H9 (cell line): ENCODE results near the gene LRRN3. TPM values are rescaled to one million over a fixed set of nuclear protein-coding genes. Genes with fewer than 3 reads are reported as not detected.
A peak's percentile ranks its signal among the peaks of the same experiment; 100 is the strongest.

Experiments
- DNase-seq: peaks from one replicate; pipeline ENCODE4 v3.0.0-alpha.2; 2017
- H2AFZ ChIP-seq: one replicate; pipeline ENCODE4 v1.6.1; 2013; ENCODE audit warnings: mild to moderate bottlenecking, low read length, control low read depth, moderate library complexity
- H2AK5ac ChIP-seq: 2 replicates; pipeline ENCODE4 v1.6.1; 2013; ENCODE audit warnings: low read length, control low read depth, mixed read lengths; ENCODE audit not compliant: insufficient read length
- H2BK120ac ChIP-seq: one replicate; pipeline ENCODE4 v1.6.1; 2013; ENCODE audit warnings: low read depth, mild to moderate bottlenecking, low read length, control low read depth, inconsistent platforms; ENCODE audit not compliant: poor library complexity, severe bottlenecking
- H2BK12ac ChIP-seq: 2 replicates; pipeline ENCODE4 v1.6.1; 2013; ENCODE audit warnings: low read length, control low read depth, mixed read lengths, low read depth; ENCODE audit not compliant: insufficient read length
- H2BK15ac ChIP-seq: 2 replicates; pipeline ENCODE4 v1.6.1; 2013; ENCODE audit warnings: low read depth, low read length, control low read depth
- H2BK20ac ChIP-seq: one replicate; pipeline ENCODE4 v1.6.1; 2013; ENCODE audit warnings: low read depth, mild to moderate bottlenecking, low read length, control low read depth, inconsistent platforms; ENCODE audit not compliant: poor library complexity, severe bottlenecking
- H2BK5ac ChIP-seq: 2 replicates; pipeline ENCODE4 v1.6.1; 2013; ENCODE audit warnings: low read length, control low read depth, mixed read lengths; ENCODE audit not compliant: insufficient read length
- H3K14ac ChIP-seq: 2 replicates; pipeline ENCODE4 v1.6.1; 2013; ENCODE audit warnings: low read length, control low read depth; ENCODE audit not compliant: insufficient read depth
- H3K18ac ChIP-seq: 2 replicates; pipeline ENCODE4 v1.6.1; 2013; ENCODE audit warnings: low read depth, mild to moderate bottlenecking, mixed read lengths, low read length, control low read depth; ENCODE audit not compliant: insufficient read length
- H3K23ac ChIP-seq: 2 replicates; pipeline ENCODE4 v1.6.1; 2013; ENCODE audit warnings: low read length, control low read depth, mixed read lengths, low read depth; ENCODE audit not compliant: insufficient read length
- H3K23me2 ChIP-seq: 2 replicates; pipeline ENCODE4 v1.6.1; 2013; ENCODE audit warnings: low read depth, mild to moderate bottlenecking, mixed read lengths, low read length, control low read depth; ENCODE audit not compliant: insufficient read length, poor library complexity, severe bottlenecking
- H3K27ac ChIP-seq: 2 replicates; pipeline ENCODE4 v1.5.1; 2013; ENCODE audit warnings: low read length, control low read depth, mixed read lengths, low read depth; ENCODE audit not compliant: insufficient read length
- H3K27me3 ChIP-seq: 2 replicates; pipeline ENCODE4 v1.6.1; 2013; ENCODE audit warnings: low read length, control low read depth, inconsistent platforms; ENCODE audit not compliant: insufficient read depth
- H3K4ac ChIP-seq: 2 replicates; pipeline ENCODE4 v1.6.1; 2013; ENCODE audit warnings: low read depth, mild to moderate bottlenecking, control low read depth, inconsistent platforms, low read length, moderate library complexity
- H3K4me1 ChIP-seq: 2 replicates; pipeline ENCODE4 v1.6.1; 2013; ENCODE audit warnings: low read length, control low read depth, inconsistent platforms; ENCODE audit not compliant: insufficient read depth
- H3K4me2 ChIP-seq: 2 replicates; pipeline ENCODE4 v1.6.1; 2013; ENCODE audit warnings: low read length, control low read depth, mixed read lengths; ENCODE audit not compliant: insufficient read length, insufficient read depth
- H3K56ac ChIP-seq: 2 replicates; pipeline ENCODE4 v1.6.1; 2013; ENCODE audit warnings: low read depth, mild to moderate bottlenecking, mixed read lengths, low read length, control low read depth; ENCODE audit not compliant: insufficient read length
- H3K79me1 ChIP-seq: 2 replicates; pipeline ENCODE4 v1.6.1; 2013; ENCODE audit warnings: low read depth, mild to moderate bottlenecking, moderate library complexity, low read length, control low read depth, inconsistent platforms; ENCODE audit not compliant: insufficient read depth, poor library complexity, severe bottlenecking
- H3K79me2 ChIP-seq: 2 replicates; pipeline ENCODE4 v1.6.1; 2013; ENCODE audit warnings: low read length, control low read depth, inconsistent platforms; ENCODE audit not compliant: insufficient read depth
- H3K9ac ChIP-seq: 2 replicates; pipeline ENCODE4 v1.6.1; 2013; ENCODE audit warnings: low read length, control low read depth, mixed read lengths; ENCODE audit not compliant: insufficient read length; ENCODE audit errors: extremely low read depth
- H3K9me3 ChIP-seq: one replicate; pipeline ENCODE4 v1.6.1; 2013; ENCODE audit warnings: low read depth, low read length, inconsistent platforms; ENCODE audit not compliant: control insufficient read depth
- H3T11ph ChIP-seq: one replicate; pipeline ENCODE4 v1.6.1; 2013; ENCODE audit warnings: mild to moderate bottlenecking, low read length, control low read depth, inconsistent platforms
- H4K20me1 ChIP-seq: one replicate; pipeline ENCODE4 v1.6.1; 2013; ENCODE audit not compliant: control insufficient read depth, insufficient read length, insufficient read depth
- H4K5ac ChIP-seq: 2 replicates; pipeline ENCODE4 v1.6.1; 2013; ENCODE audit warnings: low read depth, mild to moderate bottlenecking, mixed read lengths, low read length, control low read depth; ENCODE audit not compliant: insufficient read length
- H4K8ac ChIP-seq: replicated peaks from 2 replicates; pipeline ENCODE4 v1.6.1; 2013; ENCODE audit warnings: low read length, control low read depth, mixed read lengths, low read depth; ENCODE audit not compliant: insufficient read length
- H4K91ac ChIP-seq: 2 replicates; pipeline ENCODE4 v1.6.1; 2013; ENCODE audit warnings: low read depth, mild to moderate bottlenecking, moderate library complexity, mixed read lengths, low read length, control low read depth; ENCODE audit not compliant: insufficient read length
- H3K27ac Mint-ChIP-seq, 3 experiments: 2 replicates in 2 of 3; 3 replicates in 1 of 3; pipeline ENCODE4 v1.8.0; 2020 to 2021; ENCODE audit warnings: mixed read lengths in 3 of 3, mild to moderate bottlenecking in 1 of 3, moderate library complexity in 1 of 3
- H3K27me3 Mint-ChIP-seq: 2 replicates; pipeline ENCODE4 v1.8.0; 2021; ENCODE audit warnings: low read depth, mild to moderate bottlenecking, moderate library complexity, mixed read lengths
- H3K36me3 Mint-ChIP-seq, 3 experiments: 2 replicates in 2 of 3; 3 replicates in 1 of 3; pipeline ENCODE4 v1.8.0; 2020 to 2021; ENCODE audit warnings: low read depth in 3 of 3, mixed read lengths in 3 of 3; ENCODE audit not compliant: insufficient read depth in 1 of 3
- H3K4me1 Mint-ChIP-seq, 2 experiments: 2 replicates each; pipeline ENCODE4 v1.8.0; 2020; ENCODE audit warnings: mixed read lengths in 2 of 2
- H3K4me3 Mint-ChIP-seq, 2 experiments: 2 replicates in 1 of 2; 3 replicates in 1 of 2; pipeline ENCODE4 v1.8.0; 2020 to 2021; ENCODE audit warnings: mild to moderate bottlenecking in 2 of 2, mixed read lengths in 2 of 2, moderate library complexity in 1 of 2
- H3K9me3 Mint-ChIP-seq, 2 experiments: 2 replicates in 1 of 2; 3 replicates in 1 of 2; pipeline ENCODE4 v1.8.0; 2020; ENCODE audit warnings: mild to moderate bottlenecking in 2 of 2, mixed read lengths in 2 of 2, moderate library complexity in 1 of 2
- WGBS: extraction: QIAGEN DNeasy Blood & Tissue Kit; methylation state at CpG from one replicate; pipeline ENCODE4 v1.1.7; 2013; ENCODE audit warnings: missing lambda C conversion rate, low lambda C conversion rate, mixed read lengths; ENCODE audit not compliant: insufficient read length; ENCODE audit errors: extremely low coverage; 5-methylcytosine and 5-hydroxymethylcytosine counted together
- total RNA-seq: library from RNA; stranded (reverse); gene quantifications from 2 replicates; pipeline ENCODE4 v1.2.1, GENCODE V29; 2021
- TF ChIP-seq, protein P1 (sequence below): fragments of 200-600 bp; sonication (generic); conservative IDR thresholded peaks from 3 replicates; pipeline ENCODE4 v1.8.0; 2021; ENCODE audit warnings: antibody characterized with exemption, mild to moderate bottlenecking

LRRN3 gene
- total RNA-seq, 1 experiment from 2014 or later: 0.77 TPM

DNA sequence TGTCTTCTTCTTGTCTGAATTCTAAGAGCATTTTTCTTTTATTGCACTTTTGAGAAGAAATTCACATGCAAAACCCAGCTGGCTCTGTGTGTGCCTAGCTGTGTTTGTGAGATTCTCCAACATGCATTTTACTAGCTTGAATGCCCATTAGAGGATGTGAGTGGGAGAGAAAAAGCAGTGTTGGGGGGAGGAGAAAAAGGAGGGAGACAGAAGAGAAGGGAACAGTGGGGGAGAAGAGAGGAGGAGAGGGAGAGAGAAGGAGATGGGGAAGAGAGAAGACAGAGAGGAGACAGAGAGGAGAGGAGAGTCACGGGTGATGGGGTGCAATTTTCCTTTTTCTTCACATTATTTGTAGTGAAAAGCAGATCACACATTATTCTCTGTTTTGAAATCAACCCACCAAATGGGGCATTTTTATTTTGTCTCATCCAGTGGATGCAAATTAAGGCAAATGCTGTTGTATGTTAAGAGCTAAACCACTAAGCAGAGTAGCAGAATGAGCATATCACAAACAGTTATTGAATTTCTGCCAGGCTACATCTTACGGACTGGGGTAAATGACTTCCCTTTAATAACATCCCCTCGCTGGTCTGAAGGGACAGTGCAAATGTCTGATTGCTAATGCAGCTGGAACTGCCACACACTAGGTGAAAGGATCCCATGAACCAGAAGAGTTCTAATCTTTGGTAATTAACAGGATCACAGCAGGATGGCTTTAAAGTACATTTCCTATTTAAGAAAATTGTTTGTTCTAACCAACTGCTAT, 849 bp downstream of the LRRN3 start:
- no peak overlapping the region for H3K27ac ChIP-seq
- TF ChIP-seq, protein P1, sequence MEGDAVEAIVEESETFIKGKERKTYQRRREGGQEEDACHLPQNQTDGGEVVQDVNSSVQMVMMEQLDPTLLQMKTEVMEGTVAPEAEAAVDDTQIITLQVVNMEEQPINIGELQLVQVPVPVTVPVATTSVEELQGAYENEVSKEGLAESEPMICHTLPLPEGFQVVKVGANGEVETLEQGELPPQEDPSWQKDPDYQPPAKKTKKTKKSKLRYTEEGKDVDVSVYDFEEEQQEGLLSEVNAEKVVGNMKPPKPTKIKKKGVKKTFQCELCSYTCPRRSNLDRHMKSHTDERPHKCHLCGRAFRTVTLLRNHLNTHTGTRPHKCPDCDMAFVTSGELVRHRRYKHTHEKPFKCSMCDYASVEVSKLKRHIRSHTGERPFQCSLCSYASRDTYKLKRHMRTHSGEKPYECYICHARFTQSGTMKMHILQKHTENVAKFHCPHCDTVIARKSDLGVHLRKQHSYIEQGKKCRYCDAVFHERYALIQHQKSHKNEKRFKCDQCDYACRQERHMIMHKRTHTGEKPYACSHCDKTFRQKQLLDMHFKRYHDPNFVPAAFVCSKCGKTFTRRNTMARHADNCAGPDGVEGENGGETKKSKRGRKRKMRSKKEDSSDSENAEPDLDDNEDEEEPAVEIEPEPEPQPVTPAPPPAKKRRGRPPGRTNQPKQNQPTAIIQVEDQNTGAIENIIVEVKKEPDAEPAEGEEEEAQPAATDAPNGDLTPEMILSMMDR: no peak
- H2AK5ac ChIP-seq: no peak overlapping the region
- no peaks in the 10 kb centered on the region for H3K9me3 ChIP-seq
- Mint-ChIP-seq H3K4me1 (peaks cover 63 to 64% of the 10 kb centered on the region in 2 experiments), H3K9me3 (no peaks in the 10 kb centered on the region), H3K27me3 (no peaks in the 10 kb centered on the region), H3K4me3 (peak overlapping the region in 1 of 2 experiments; percentile 43; a peak in 3 of 5 replicates), H3K27ac (peak overlapping the region in 2 of 3 experiments; percentile 46 to 90; a peak in 3 of 7 replicates), H3K36me3 (no peaks in the 10 kb centered on the region)
- no peaks in the 10 kb centered on the region for H4K20me1 ChIP-seq
- H3K79me2 ChIP-seq: no peaks in the 10 kb centered on the region
- no peak overlapping the region for H4K5ac ChIP-seq
- no peak overlapping the region for H3K23ac ChIP-seq
- no peak overlapping the region for H3K4ac ChIP-seq
- no peak overlapping the region for H3K4me2 ChIP-seq
- H3K23me2 ChIP-seq: no peaks in the 10 kb centered on the region
- H3T11ph ChIP-seq: no peak overlapping the region
- H2BK15ac ChIP-seq: no peak overlapping the region
- H3K56ac ChIP-seq: no peak overlapping the region
- no peaks in the 10 kb centered on the region for H3K27me3 ChIP-seq
- H2BK5ac ChIP-seq: no peak overlapping the region
- no peak overlapping the region for H2AFZ ChIP-seq
- H4K8ac ChIP-seq: no peak overlapping the region
- H3K9ac ChIP-seq: no peak overlapping the region
- H2BK120ac ChIP-seq: no peak overlapping the region
- H3K18ac ChIP-seq: no peak overlapping the region
- no peaks in the 10 kb centered on the region for H3K79me1 ChIP-seq
- WGBS: no CpG with 5 or more reads among the region's 3 CpGs
- no peak overlapping the region for H2BK12ac ChIP-seq
- no peak overlapping the region for H2BK20ac ChIP-seq
- peaks cover 3% of the 10 kb centered on the region; the same call in 1 of the 2 replicates for H3K4me1 ChIP-seq
- no peak for DNase-seq
- no peak overlapping the region for H3K14ac ChIP-seq
- no peak overlapping the region for H4K91ac ChIP-seq
